Loucy (cell line): ENCODE data around the gene ZFP36.

Experiments used
- CTCF ChIP-seq: fragments of 200-600 bp; sonication (generic); conservative IDR thresholded peaks from 2 replicates; pipeline ENCODE4 v1.5.1; 2014; ENCODE audit warnings: mild to moderate bottlenecking, antibody characterized with exemption, low read length
- EZH2phosphoT487 ChIP-seq: fragments of 200-600 bp; IDR thresholded peaks from 2 replicates; pipeline ENCODE4 v1.6.1; 2018; ENCODE audit warnings: antibody characterized with exemption, mild to moderate bottlenecking, moderate library complexity, borderline replicate concordance

DNA sequence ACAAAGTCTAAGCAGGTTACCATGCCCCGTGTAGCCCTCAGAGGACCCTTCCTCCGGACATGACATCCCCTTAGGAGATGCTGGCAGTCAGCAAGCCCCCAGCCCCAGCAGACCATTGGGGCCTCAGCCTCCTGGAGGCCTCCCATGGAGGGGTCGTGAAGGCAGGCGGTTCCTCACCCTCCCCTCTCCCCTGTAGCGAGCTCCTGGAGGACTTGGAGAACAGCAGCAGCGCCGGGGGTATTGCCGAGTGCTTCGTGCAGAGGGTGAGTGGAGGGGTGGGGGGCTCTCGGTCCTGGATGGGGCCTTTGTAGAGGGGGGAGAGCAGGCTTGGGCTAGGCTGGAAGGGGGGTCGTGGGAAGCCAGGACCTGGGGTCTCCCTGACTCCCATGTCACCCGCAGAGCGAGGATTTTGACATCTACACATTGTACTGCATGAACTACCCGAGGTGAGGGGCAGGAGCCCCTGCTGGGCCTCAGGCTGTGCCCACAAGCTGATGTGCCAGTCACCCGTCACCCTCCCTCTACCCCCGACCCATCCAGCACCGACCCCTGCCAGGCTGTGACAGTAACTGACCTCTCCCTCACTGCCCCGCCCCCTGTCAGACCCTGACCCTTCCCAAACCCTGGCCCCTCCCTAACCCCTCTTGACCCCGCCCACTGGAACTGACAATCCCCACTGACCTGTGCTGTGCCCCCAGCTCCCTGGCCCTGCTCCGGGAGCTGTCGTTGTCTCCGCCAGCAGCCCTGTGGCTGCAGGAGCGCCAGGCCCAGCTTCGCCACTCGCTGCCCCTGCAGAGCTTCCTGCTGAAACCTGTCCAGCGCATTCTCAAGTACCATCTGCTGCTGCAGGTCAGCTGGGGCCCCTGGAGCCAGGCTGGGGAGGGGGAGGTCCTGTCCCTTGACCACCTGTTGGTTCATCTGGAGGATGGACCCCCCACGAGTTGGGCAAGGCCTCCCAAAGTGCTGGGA, 9.8 kb downstream of the ZFP36 start:
- TF ChIP-seq CTCF (no peak), EZH2phosphoT487 (no peak)
